ENCODE results near the gene TRIM49D2.
"Not testable (repeated sequence)": the region's sequence is repeated elsewhere in the genome, so short reads cannot be mapped to it uniquely, and the experiment has no call there.

TRIM49D2 gene, protein sequence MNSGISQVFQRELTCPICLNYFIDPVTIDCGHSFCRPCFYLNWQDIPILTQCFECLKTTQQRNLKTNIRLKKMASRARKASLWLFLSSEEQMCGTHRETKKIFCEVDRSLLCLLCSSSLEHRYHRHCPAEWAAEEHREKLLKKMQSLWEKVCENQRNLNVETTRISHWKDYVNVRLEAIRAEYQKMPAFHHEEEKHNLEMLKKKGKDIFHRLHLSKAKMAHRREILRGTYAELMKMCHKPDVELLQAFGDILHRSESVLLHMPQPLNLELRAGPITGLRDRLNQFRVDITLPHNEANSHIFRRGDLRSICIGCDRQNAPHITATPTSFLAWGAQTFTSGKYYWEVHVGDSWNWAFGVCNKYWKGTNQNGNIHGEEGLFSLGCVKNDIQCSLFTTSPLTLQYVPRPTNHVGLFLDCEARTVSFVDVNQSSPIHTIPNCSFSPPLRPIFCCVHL

DNA sequence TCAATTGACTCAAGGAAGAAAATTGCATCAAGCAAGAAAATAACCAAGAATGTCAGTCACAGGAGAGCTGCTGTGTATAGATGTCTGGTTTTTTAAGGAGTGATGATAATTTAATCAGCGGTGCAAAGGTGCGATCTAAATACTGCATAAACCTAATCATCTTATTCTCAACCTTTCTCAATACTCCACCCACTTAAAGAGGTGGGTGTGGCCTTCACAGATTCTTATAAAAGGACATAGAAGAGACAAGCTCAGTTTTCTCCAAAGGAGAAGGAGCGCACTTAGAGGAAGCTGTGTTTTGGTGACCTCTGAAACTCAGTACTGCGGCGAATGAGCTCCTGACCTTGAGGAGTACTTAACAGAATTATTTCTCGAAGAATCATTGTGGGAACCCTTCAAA lies at the start of gene TRIM49D2:
Gene TRIM49D2, plus strand, starts transcription at position 301 of the 400 bp plus-strand sequence. CDS start 2,698 bp downstream, outside the sequence.
- H3K27ac ChIP-seq: not testable (repeated sequence)

DNA sequence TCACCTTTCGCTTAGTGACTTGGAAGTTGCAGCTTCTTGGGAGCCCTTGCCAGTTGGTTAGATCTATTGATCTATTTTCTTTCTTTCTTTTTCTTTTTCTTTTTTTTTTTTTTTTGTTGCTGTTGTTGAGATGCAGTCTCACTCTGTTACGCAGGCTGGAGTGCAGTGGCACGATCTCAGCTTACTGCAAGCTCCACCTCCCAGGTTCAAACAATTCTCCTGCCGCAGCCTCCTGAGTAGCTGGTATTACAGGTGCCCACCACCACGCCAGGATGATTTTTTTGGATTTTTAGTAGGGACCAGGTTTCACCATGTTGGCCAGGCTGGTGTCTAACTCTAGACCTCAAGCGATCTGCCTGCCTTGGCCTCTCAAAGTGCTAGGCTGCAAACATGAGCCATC lies 46.4 kb upstream of the TRIM49D2 start:
- H3K27ac ChIP-seq: not testable (repeated sequence)

DNA sequence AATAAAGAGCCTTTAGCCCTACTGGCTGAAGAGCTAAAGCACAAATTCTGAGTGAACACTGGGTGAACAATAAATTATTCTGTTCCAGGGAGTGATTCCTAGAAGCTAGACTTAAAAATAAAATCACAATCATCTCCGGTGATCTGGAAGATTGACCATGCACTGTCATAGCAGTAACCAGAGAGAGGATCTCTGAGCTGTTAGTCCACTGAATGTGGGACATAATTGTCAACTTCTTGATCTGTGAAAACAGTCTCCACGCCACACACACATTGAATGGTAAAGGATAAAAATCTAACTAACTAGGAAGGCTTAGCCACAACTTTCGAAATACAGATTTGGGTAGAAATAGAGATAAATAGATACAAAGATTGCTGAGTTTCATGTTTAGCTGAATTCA lies 30.6 kb upstream of the TRIM49D2 start:
- H3K27ac ChIP-seq: not testable (repeated sequence)

DNA sequence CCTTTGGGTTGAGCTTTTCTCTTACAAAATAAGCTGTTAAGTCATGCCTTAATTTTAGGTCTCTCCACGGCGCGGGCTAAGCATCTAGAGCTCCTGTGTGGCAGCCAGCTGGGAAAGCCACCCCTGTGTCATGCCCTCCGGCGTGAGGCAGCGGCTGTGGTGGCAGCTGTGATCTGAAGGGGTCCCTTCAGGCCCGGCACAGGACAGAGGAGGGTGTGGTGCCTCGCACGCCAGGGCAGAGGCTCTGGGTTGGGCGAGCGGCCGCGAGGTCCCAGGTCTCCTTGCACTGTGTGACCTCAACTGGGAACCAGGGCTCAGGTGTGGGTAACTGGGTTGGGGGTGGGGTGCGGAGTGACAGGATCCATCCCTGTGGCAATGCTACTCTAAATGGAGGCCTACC lies 23.1 kb upstream of the TRIM49D2 start:
- not testable (repeated sequence) for H3K27ac ChIP-seq

DNA sequence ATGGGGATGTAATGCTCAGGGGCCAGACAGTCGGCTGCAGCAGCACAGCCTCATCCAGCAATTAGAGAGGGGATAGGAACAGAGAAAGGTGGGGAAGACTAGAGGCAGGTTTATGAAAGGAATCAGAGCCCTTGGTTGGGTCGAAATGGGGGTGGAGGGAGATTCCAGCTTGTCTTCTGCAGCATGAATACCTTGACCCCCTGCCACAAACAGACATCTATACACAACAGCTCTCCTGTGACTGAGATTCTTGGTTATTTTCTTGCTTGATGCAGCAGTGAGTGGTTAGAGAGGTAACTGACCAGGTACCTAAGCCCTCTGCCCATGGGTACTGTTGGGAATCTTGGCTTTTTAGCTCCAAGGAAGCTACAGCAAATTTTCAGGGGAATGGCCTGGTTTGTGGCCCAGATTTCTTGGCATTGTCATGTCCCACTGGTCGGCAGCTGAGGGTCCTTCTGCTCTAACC lies 1.6 kb upstream of the TRIM49D2 start, which contains the start of gene TRIM49D1:
Gene TRIM49D1, minus strand, starts transcription at position 51 of the 466 bp plus-strand sequence. CDS start 4,535 bp downstream, outside the sequence.
- TF ChIP-seq, protein P1, sequence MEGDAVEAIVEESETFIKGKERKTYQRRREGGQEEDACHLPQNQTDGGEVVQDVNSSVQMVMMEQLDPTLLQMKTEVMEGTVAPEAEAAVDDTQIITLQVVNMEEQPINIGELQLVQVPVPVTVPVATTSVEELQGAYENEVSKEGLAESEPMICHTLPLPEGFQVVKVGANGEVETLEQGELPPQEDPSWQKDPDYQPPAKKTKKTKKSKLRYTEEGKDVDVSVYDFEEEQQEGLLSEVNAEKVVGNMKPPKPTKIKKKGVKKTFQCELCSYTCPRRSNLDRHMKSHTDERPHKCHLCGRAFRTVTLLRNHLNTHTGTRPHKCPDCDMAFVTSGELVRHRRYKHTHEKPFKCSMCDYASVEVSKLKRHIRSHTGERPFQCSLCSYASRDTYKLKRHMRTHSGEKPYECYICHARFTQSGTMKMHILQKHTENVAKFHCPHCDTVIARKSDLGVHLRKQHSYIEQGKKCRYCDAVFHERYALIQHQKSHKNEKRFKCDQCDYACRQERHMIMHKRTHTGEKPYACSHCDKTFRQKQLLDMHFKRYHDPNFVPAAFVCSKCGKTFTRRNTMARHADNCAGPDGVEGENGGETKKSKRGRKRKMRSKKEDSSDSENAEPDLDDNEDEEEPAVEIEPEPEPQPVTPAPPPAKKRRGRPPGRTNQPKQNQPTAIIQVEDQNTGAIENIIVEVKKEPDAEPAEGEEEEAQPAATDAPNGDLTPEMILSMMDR (IDR thresholded peaks at IDR 0.05): no peak
- TF ChIP-seq ZFX (IDR thresholded peaks at IDR 0.05; ENCODE audit: borderline replicate concordance): no peak
- H3K27ac ChIP-seq: no peak within 1 kb of the TSS

DNA sequence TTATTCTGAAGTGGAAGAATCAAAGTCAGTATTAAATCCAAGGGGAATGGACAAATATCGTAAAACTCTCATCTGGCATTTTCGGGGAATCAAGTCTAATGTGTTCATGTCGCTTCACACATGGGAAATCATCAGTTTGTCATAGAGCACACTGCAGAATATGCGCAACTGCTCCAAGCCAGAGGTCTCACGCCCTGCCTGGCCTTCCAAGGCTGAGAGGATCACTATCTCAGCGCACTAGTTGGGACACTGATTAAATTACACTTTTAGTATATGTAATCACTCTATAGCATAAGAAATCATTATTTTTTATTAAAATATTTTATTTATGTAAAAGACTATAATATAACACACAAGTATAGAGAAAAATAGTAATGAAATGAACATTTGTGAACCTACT lies 37.0 kb downstream of the TRIM49D2 start:
- H3K27ac ChIP-seq: not testable (repeated sequence)

DNA sequence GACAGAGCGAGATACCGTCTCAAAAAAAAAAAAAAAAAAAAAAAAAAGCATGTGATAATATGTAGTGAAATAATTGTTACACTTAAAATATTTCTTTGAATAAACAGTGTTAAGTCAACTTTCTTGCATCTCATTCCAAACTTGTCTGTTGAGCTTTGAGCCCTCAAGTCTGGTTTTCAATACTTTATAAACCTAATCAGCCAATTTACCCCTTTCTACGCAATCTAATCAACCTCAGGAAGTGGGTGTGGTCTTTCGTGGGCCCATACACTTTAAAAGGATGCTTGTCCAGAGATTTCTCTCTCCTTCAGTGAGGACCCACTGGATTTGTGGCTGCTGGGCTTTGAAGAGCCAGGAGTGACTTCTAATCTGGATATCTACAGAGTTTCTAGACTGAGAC lies 41.9 kb downstream of the TRIM49D2 start, which contains the start of gene TRIM64:
Gene TRIM64, plus strand, starts transcription at position 301 of the 400 bp plus-strand sequence. CDS start 2,467 bp downstream, outside the sequence.
- H3K27ac ChIP-seq: not testable (repeated sequence)

Measured in 22Rv1 (cell line).